Mesendoderm (in vitro differentiated cells): ENCODE data around the gene BEGAIN.

ENCODE experiments used
- DNase-seq: peaks from one replicate; pipeline ENCODE4 v3.0.0; 2013
- H2AK5ac ChIP-seq: 2 replicates; pipeline ENCODE4 v1.6.1; 2013; ENCODE audit warnings: low read length, inconsistent platforms
- H2BK120ac ChIP-seq: 2 replicates; pipeline ENCODE4 v1.6.1; 2013; ENCODE audit warnings: low read depth, mild to moderate bottlenecking, low read length, moderate library complexity, mixed read lengths
- H2BK15ac ChIP-seq: replicated peaks from 2 replicates; pipeline ENCODE4 v1.6.1; 2013; ENCODE audit warnings: low read depth, mild to moderate bottlenecking, moderate library complexity
- H2BK5ac ChIP-seq: 2 replicates; pipeline ENCODE4 v1.6.1; 2013; ENCODE audit warnings: low read length, inconsistent platforms
- H3K18ac ChIP-seq: 2 replicates; pipeline ENCODE4 v1.6.1; 2013; ENCODE audit warnings: mild to moderate bottlenecking, low read length, mixed read lengths
- H3K23ac ChIP-seq: one replicate; pipeline ENCODE4 v1.6.1; 2013; ENCODE audit warnings: low read length
- H3K27ac ChIP-seq: 2 replicates; pipeline ENCODE4 v1.5.1; 2013; ENCODE audit warnings: low read depth, mild to moderate bottlenecking, inconsistent platforms, low read length, moderate library complexity
- H3K27me3 ChIP-seq: 2 replicates; pipeline ENCODE4 v1.6.1; 2013; ENCODE audit warnings: low read length, control low read depth, mild to moderate bottlenecking, inconsistent platforms; ENCODE audit not compliant: insufficient read depth, poor library complexity
- H3K36me3 ChIP-seq: 2 replicates; pipeline ENCODE4 v1.6.1; 2013; ENCODE audit warnings: low read length, inconsistent platforms; ENCODE audit not compliant: control insufficient read depth, insufficient read depth
- H3K4ac ChIP-seq: one replicate; pipeline ENCODE4 v1.6.1; 2013; ENCODE audit warnings: low read depth, mild to moderate bottlenecking, low read length, moderate library complexity
- H3K4me1 ChIP-seq: 2 replicates; pipeline ENCODE4 v1.6.1; 2013; ENCODE audit warnings: low read depth, low read length, inconsistent platforms; ENCODE audit not compliant: control insufficient read depth
- H3K4me2 ChIP-seq: 2 replicates; pipeline ENCODE4 v1.6.1; 2013; ENCODE audit warnings: low read length
- H3K4me3 ChIP-seq: 2 replicates; pipeline ENCODE4 v1.5.1; 2013; ENCODE audit warnings: mild to moderate bottlenecking, low read length
- H3K56ac ChIP-seq: one replicate; pipeline ENCODE4 v1.6.1; 2013; ENCODE audit warnings: low read length
- H3K79me1 ChIP-seq: 2 replicates; pipeline ENCODE4 v1.6.1; 2013; ENCODE audit warnings: low read length, inconsistent platforms
- H3K79me2 ChIP-seq: 2 replicates; pipeline ENCODE4 v1.6.1; 2013; ENCODE audit warnings: mild to moderate bottlenecking, low read length; ENCODE audit not compliant: control insufficient read depth, insufficient read depth
- H3K9ac ChIP-seq: 2 replicates; pipeline ENCODE4 v1.6.1; 2013; ENCODE audit warnings: low read length, inconsistent platforms
- H4K5ac ChIP-seq: one replicate; pipeline ENCODE4 v1.6.1; 2013; ENCODE audit warnings: low read length
- H4K8ac ChIP-seq: one replicate; pipeline ENCODE4 v1.6.1; 2013; ENCODE audit warnings: low read depth, mild to moderate bottlenecking, control low read depth, low read length, moderate library complexity
- WGBS: extraction: QIAGEN DNeasy Blood & Tissue Kit; methylation state at CpG from one replicate; pipeline ENCODE4 v1.1.7; 2013; ENCODE audit warnings: low lambda C conversion rate, missing lambda C conversion rate; ENCODE audit not compliant: insufficient coverage; ENCODE audit errors: extremely low coverage; 5-methylcytosine and 5-hydroxymethylcytosine counted together

BEGAIN gene

DNA sequence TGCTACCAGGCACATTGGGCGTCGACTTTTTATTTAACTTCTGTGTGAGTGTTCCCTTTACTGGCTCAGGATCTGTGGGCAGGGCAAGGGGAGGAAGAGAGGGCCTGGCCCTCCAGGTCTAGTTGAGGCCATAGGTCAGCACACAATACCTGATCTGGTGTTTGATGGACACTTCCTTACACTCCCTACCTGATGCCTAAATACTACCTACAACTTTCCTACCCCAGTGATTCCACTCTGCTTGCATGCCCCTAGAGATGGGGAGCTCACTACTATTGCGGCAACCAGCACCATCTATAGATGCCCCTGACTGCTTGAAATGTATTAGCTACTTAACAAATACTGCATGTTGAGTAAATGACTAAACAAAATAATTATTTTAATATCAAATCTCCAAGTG, 20.8 kb upstream of the BEGAIN start:
- Histone ChIP-seq H3K4me1 (no peaks in the 10 kb centered on the region), H3K79me2 (no peaks in the 10 kb centered on the region), H3K9ac (no peak overlapping the region), H3K23ac (no peak overlapping the region), H3K79me1 (no peaks in the 10 kb centered on the region), H2AK5ac (no peak overlapping the region), H3K4me3 (no peak overlapping the region), H3K27me3 (no peaks in the 10 kb centered on the region), H3K4ac (no peak overlapping the region), H3K36me3 (no peaks in the 10 kb centered on the region), H4K5ac (no peak overlapping the region), H4K8ac (no peak overlapping the region), H2BK15ac (no peak overlapping the region), H3K4me2 (no peak overlapping the region), H3K18ac (no peak overlapping the region), H2BK5ac (no peak overlapping the region), H3K27ac (no peak overlapping the region), H2BK120ac (no peak overlapping the region), H3K56ac (no peak overlapping the region)
- DNase-seq, result no peak
- WGBS, result no CpG with 5 or more reads among the region's 3 CpGs

DNA sequence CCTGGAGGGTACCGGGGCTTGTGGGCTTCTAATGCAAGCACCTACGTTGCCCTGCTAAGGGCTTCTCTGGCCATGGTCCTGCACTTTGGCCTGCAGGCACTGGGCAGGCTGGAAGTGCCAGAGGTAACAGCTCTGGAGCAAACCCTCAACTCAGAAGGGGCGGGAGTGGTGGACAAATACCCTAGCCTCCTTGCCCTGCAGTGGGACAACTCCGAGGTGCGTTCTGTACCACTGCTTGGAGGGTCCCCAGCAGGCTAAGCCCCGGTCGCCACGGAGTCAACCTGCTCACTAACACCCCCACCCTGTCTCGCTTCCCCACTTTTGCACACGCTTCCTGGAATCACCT, 20.4 kb upstream of the BEGAIN start:
- Histone ChIP-seq H3K18ac (no peak overlapping the region), H3K9ac (no peak overlapping the region)
- WGBS, result no CpG with 5 or more reads among the region's 10 CpGs

DNA sequence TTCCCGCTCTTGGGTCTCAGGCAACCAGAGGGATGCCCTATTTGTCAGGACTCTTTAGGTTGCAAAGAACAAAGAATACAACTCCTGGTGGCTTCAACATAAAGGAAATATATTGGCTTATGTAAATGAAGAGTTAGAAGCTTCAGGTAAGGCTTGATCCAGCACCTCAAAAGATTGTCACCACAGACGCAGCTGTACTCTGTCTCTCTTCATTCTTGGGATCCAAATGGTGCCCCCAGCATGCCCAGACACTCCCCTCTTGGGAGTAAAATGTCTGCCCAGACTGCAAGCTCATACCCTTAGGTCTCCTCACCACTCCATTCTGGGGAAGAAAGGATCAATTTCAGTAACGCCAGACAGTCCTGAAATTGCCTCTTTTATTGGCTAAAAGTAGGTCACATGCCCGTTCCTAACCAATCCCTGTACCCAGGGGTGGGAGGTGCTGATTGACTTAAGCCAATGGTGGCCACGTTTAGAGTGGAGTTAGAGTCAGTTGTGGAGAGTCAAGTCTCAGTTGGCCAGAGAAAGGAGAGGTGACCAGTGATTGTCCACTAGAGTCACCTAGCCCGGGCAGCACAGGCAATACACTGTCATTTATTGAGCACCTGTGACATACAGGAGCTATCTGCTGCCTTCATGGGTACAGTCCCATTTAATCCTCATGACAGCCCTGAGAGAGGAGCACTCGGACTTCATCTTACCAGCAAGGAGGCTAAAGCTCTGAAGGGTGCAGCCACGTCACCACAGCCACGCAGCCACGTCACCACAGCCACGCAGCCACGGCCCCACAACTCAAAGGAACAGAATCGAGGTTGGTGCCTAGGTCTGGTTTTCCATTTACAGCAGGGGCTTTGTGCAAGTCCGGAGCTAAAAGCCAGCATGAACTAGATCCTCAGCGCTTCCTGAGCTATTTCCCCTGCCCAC, 19.7 kb upstream of the BEGAIN start:
- DNase-seq, result no peak
- no peak overlapping the region for H3K9ac ChIP-seq
- no peaks in the 10 kb centered on the region for H3K27me3 ChIP-seq
- H2BK5ac ChIP-seq, result no peak overlapping the region
- no peaks in the 10 kb centered on the region for H3K36me3 ChIP-seq
- no peaks in the 10 kb centered on the region for H3K4me1 ChIP-seq
- no peak overlapping the region for H4K8ac ChIP-seq
- no peak overlapping the region for H3K4me3 ChIP-seq
- H2BK15ac ChIP-seq, result no peak overlapping the region
- H3K79me1 ChIP-seq, result no peaks in the 10 kb centered on the region
- H3K56ac ChIP-seq, result no peak overlapping the region
- H3K4ac ChIP-seq, result no peak overlapping the region
- H2BK120ac ChIP-seq, result no peak overlapping the region
- no peak overlapping the region for H3K23ac ChIP-seq
- no peaks in the 10 kb centered on the region for H3K79me2 ChIP-seq
- no peak overlapping the region for H4K5ac ChIP-seq
- no peak overlapping the region for H3K4me2 ChIP-seq
- H3K18ac ChIP-seq, result no peak overlapping the region
- no peak overlapping the region for H3K27ac ChIP-seq
- no peak overlapping the region for H2AK5ac ChIP-seq
- no CpG with 5 or more reads among the region's 15 CpGs for WGBS

More for the DNA sequence above, 20.4 kb upstream of the BEGAIN start:
- Histone ChIP-seq H3K4ac (no peak overlapping the region), H3K79me1 (no peaks in the 10 kb centered on the region), H3K23ac (no peak overlapping the region), H3K27me3 (no peaks in the 10 kb centered on the region), H2BK120ac (no peak overlapping the region), H3K4me2 (no peak overlapping the region), H3K27ac (no peak overlapping the region), H2BK15ac (no peak overlapping the region), H3K4me1 (no peaks in the 10 kb centered on the region), H4K5ac (no peak overlapping the region), H4K8ac (no peak overlapping the region), H3K36me3 (no peaks in the 10 kb centered on the region), H3K79me2 (no peaks in the 10 kb centered on the region), H3K56ac (no peak overlapping the region), H3K4me3 (no peak overlapping the region), H2BK5ac (no peak overlapping the region), H2AK5ac (no peak overlapping the region)
- no peak for DNase-seq

DNA sequence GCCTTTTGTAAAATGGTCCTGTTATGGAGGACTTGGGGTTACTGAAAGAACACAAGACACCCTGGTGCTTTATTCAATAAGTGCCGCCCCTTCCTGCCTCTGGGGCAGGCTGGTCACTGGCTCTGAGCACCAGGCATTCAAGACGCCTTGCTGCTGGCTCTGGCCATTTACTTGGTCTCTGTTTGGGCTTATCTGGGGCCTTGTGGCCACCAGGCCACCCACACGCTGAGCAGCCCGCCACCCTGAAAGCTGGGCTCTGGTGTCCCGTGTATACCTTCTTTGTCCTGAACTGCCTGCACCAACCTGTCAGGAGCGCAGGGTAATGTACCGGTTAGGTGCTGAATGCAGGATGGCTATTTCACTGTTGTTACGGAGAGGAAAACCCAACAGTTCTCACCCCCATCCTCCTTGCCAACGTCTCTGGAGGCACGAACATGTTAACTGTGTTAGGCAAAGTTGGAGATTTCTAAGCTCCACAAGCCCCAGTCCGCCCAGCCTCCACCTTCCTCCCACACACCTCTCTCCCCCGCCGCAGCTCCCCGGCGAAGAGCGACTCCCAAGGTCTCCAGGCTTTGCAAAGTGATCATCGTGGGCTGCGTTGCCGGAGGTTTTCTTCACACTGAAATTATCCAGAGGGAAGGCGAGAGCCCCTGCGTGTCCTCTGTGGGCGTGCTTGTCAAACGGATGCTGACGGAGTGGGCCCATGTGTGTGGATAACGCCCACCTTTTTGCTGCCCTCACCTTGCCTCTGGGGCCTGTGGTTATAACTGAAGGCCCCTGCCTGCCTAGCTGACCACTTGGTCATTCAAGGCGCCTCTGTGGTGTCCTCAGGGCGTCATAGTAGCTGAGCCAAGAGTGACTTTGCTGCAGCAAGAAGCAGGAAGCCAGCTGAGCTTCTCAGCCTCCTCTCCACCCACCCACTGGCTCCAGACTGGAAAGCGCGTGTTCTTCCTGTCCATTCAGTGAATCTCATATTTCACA, 18.8 kb upstream of the BEGAIN start:
- no peak for DNase-seq
- no peak overlapping the region for H3K9ac ChIP-seq
- H2BK120ac ChIP-seq, result no peak overlapping the region
- H2BK5ac ChIP-seq, result no peak overlapping the region
- no peak overlapping the region for H4K5ac ChIP-seq
- H2BK15ac ChIP-seq, result no peak overlapping the region
- H3K79me1 ChIP-seq, result no peaks in the 10 kb centered on the region
- no peak overlapping the region for H3K4ac ChIP-seq
- H3K27me3 ChIP-seq, result no peaks in the 10 kb centered on the region
- no peak overlapping the region for H3K4me3 ChIP-seq
- H3K36me3 ChIP-seq, result no peaks in the 10 kb centered on the region
- H3K4me1 ChIP-seq, result no peaks in the 10 kb centered on the region
- no peak overlapping the region for H3K18ac ChIP-seq
- H3K4me2 ChIP-seq, result no peak overlapping the region
- H4K8ac ChIP-seq, result no peak overlapping the region
- H2AK5ac ChIP-seq, result no peak overlapping the region
- no peaks in the 10 kb centered on the region for H3K79me2 ChIP-seq
- no peak overlapping the region for H3K23ac ChIP-seq
- H3K56ac ChIP-seq, result no peak overlapping the region
- no peak overlapping the region for H3K27ac ChIP-seq
- no CpG with 5 or more reads among the region's 29 CpGs for WGBS

DNA sequence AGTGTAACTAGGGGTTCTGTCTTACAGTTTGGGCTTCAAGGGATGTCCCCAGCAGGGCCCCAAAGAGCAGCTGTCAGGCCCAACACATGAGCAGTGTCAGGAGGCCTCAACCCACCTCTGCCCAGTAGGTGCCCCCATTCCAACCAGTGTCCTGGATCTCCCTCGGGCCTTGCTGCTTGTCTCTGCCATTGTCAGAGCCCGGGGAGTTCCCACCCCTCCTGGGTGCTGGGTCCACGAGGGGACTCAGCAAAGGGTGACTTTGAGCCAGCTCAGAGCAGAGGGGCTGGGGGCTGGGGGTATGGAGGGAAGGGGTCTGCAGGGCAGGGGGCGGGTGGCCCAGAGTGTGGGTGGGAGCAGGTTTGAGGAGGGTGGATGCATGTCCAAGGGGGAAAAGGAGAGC, 18.0 kb upstream of the BEGAIN start:
- H3K4me1 ChIP-seq, result no peaks in the 10 kb centered on the region
- H3K36me3 ChIP-seq, result no peaks in the 10 kb centered on the region
- H2AK5ac ChIP-seq, result no peak overlapping the region
- no peak overlapping the region for H3K27ac ChIP-seq
- no peak overlapping the region for H3K56ac ChIP-seq
- no peaks in the 10 kb centered on the region for H3K79me2 ChIP-seq
- no peak overlapping the region for H2BK5ac ChIP-seq
- H3K4me2 ChIP-seq, result no peak overlapping the region
- no peak overlapping the region for H4K5ac ChIP-seq
- no peak overlapping the region for H3K23ac ChIP-seq
- no peak overlapping the region for H2BK120ac ChIP-seq
- H3K18ac ChIP-seq, result no peak overlapping the region
- no peak overlapping the region for H3K9ac ChIP-seq
- no peak for DNase-seq
- H2BK15ac ChIP-seq, result no peak overlapping the region
- H3K27me3 ChIP-seq, result no peaks in the 10 kb centered on the region
- WGBS, result no CpG with 5 or more reads among the region's 4 CpGs
- no peak overlapping the region for H4K8ac ChIP-seq
- H3K4ac ChIP-seq, result no peak overlapping the region
- H3K4me3 ChIP-seq, result no peak overlapping the region
- no peaks in the 10 kb centered on the region for H3K79me1 ChIP-seq
